Thoracic aorta (tissue), 2 donors: ENCODE measurements around the gene VWC2. TPM values are rescaled to one million over a fixed set of nuclear protein-coding genes. Genes with fewer than 3 reads are reported as not detected.

Experiments
- ATAC-seq: fragments of 150-250 bp; one replicate; pipeline ENCODE4 v1.8.0; 2017; ENCODE audit warnings: low read depth; ENCODE audit not compliant: insufficient number of reproducible peaks, low FRiP score
- DNase-seq: peaks from one replicate; pipeline ENCODE4 v3.0.0-alpha.2; 2020; ENCODE audit warnings: low spot score
- H3K27ac ChIP-seq, 2 donors: fragments of 200-600 bp; sonication (generic); 1 replicate in 1 of 2; 2 replicates in 1 of 2; pipeline ENCODE4 v1.5.1; 2016; ENCODE audit warnings: mild to moderate bottlenecking in 2 of 2, moderate library complexity in 2 of 2
- H3K27me3 ChIP-seq: fragments of 200-600 bp; sonication (generic); replicated peaks from 2 replicates; pipeline ENCODE4 v1.6.0; 2016; ENCODE audit warnings: mild to moderate bottlenecking; ENCODE audit not compliant: insufficient read depth
- H3K36me3 ChIP-seq: fragments of 200-600 bp; sonication (generic); one replicate; pipeline ENCODE4 v1.5.1; 2016
- H3K4me1 ChIP-seq, 2 donors: fragments of 200-600 bp; sonication (generic); 1 replicate in 1 of 2; 2 replicates in 1 of 2; pipeline versions ENCODE4 v1.5.1 to v1.6.0; 2016; ENCODE audit warnings: low read depth in 2 of 2, mild to moderate bottlenecking in 1 of 2; ENCODE audit not compliant: control insufficient read depth in 1 of 2
- H3K4me3 ChIP-seq: fragments of 200-600 bp; sonication (generic); 2 replicates; pipeline ENCODE4 v1.5.1; 2016; ENCODE audit warnings: mild to moderate bottlenecking
- H3K9me3 ChIP-seq: fragments of 200-600 bp; sonication (generic); 2 replicates; pipeline ENCODE4 v1.5.1; 2016
- CTCF ChIP-seq: fragments of 200-600 bp; sonication (generic); IDR thresholded peaks from one replicate; pipeline ENCODE4 v1.5.1; 2019; ENCODE audit warnings: antibody characterized with exemption
- total RNA-seq, 2 donors: library from RNA; depleted of rRNA; stranded (reverse); fragments of >200 nt; gene quantifications; one replicate each; pipeline versions ENCODE4 v1.1.0 to v1.2.3, GENCODE V29; 2016

The VWC2 gene
- total RNA-seq, 2 donors from 2014 or later, result 0.14 TPM; not detected in 1

GRCh38 chr7:49860293-49860692 lies 86.9 kb downstream of the VWC2 start:
- Histone ChIP-seq H3K27me3 (no peaks in the 10 kb centered on the region), H3K9me3 (no peaks in the 10 kb centered on the region), H3K27ac (no peak overlapping the region), H3K36me3 (no peaks in the 10 kb centered on the region), H3K4me1 (no peaks in the 10 kb centered on the region), H3K4me3 (no peak overlapping the region)
- no peak for ATAC-seq
- no peak for DNase-seq
- no peak for TF ChIP-seq CTCF

GRCh38 chr7:49866076-49866735 lies 92.8 kb downstream of the VWC2 start:
- ATAC-seq, result no peak
- no peaks in the 10 kb centered on the region for H3K27me3 ChIP-seq
- DNase-seq, result no peak
- H3K4me3 ChIP-seq, result no peak overlapping the region
- TF ChIP-seq CTCF, result no peak
- no peaks in the 10 kb centered on the region for H3K9me3 ChIP-seq
- no peak overlapping the region for H3K27ac ChIP-seq
- H3K4me1 ChIP-seq, result no peaks in the 10 kb centered on the region
- no peaks in the 10 kb centered on the region for H3K36me3 ChIP-seq

GRCh38 chr7:49866910-49867309 lies 93.5 kb downstream of the VWC2 start:
- no peaks in the 10 kb centered on the region for H3K36me3 ChIP-seq
- no peak overlapping the region for H3K4me3 ChIP-seq
- TF ChIP-seq CTCF, result no peak
- no peak overlapping the region for H3K27ac ChIP-seq
- no peaks in the 10 kb centered on the region for H3K27me3 ChIP-seq
- ATAC-seq, result no peak
- H3K4me1 ChIP-seq, result no peaks in the 10 kb centered on the region
- no peaks in the 10 kb centered on the region for H3K9me3 ChIP-seq
- no peak for DNase-seq

- no peak for DNase-seq
- Histone ChIP-seq H3K27me3 (no peaks in the 10 kb centered on the region), H3K27ac (no peak overlapping the region), H3K4me1 (no peaks in the 10 kb centered on the region), H3K36me3 (no peaks in the 10 kb centered on the region), H3K4me3 (no peak overlapping the region), H3K9me3 (no peaks in the 10 kb centered on the region)
- TF ChIP-seq CTCF, result no peak
- ATAC-seq, result no peak
Observed at GRCh38 chr7:49873420-49873819, 100.0 kb downstream of the VWC2 start.

GRCh38 chr7:49875336-49875735 lies 101.9 kb downstream of the VWC2 start:
- no peak overlapping the region for H3K4me3 ChIP-seq
- DNase-seq, result no peak
- H3K36me3 ChIP-seq, result no peaks in the 10 kb centered on the region
- no peaks in the 10 kb centered on the region for H3K9me3 ChIP-seq
- H3K4me1 ChIP-seq, result no peaks in the 10 kb centered on the region
- H3K27me3 ChIP-seq, result no peaks in the 10 kb centered on the region
- no peak for ATAC-seq
- TF ChIP-seq CTCF, result no peak
- H3K27ac ChIP-seq, result no peak overlapping the region
